Measurements from ENCODE around the gene C1orf53.
"Not testable (repeated sequence)": the region's sequence is repeated elsewhere in the genome, so short reads cannot be mapped to it uniquely, and the experiment has no call there.

C1orf53 gene
- 0 to 0.18 (median 0.05) reads per million in 4 experiments for total RNA-seq

GRCh38 chr1:197902454-197903195 is at the start of gene C1orf53:
TSS of gene C1orf53 (plus strand) at chr1:197902630. CDS start at chr1:197902650, 20 bp downstream.
- DNase-seq: peak; percentile 43

GRCh38 chr1:197855751-197856150 is 46.7 kb upstream of the C1orf53 start:
- not testable (repeated sequence) for DNase-seq

GRCh38 chr1:197857477-197857876 is 45.0 kb upstream of the C1orf53 start:
- DNase-seq: no peak

- no peak for DNase-seq
Observed at GRCh38 chr1:197859024-197859423, 43.4 kb upstream of the C1orf53 start.

GRCh38 chr1:197862221-197862620 is 40.2 kb upstream of the C1orf53 start:
- DNase-seq: no peak

- DNase-seq: no peak
Observed at GRCh38 chr1:197862671-197863070, 39.8 kb upstream of the C1orf53 start.

- no peak for DNase-seq
Observed at GRCh38 chr1:197865809-197866208, 36.6 kb upstream of the C1orf53 start.

- no peak for DNase-seq
Observed at GRCh38 chr1:197868751-197869489, 33.5 kb upstream of the C1orf53 start.

- no peak for DNase-seq
Observed at GRCh38 chr1:197869490-197870077, 32.8 kb upstream of the C1orf53 start.

GRCh38 chr1:197876894-197877293 is 25.5 kb upstream of the C1orf53 start:
- DNase-seq: no peak

- not testable (repeated sequence) for DNase-seq
Observed at GRCh38 chr1:197880385-197880784, 22.0 kb upstream of the C1orf53 start.

GRCh38 chr1:197882241-197882640 is 20.2 kb upstream of the C1orf53 start:
- not testable (repeated sequence) for DNase-seq

- DNase-seq: no peak
Observed at GRCh38 chr1:197884173-197884572, 18.3 kb upstream of the C1orf53 start.

- no peak for DNase-seq
Observed at GRCh38 chr1:197890936-197891335, 11.5 kb upstream of the C1orf53 start.

GRCh38 chr1:197892684-197893083 is 9.7 kb upstream of the C1orf53 start:
- no peak for DNase-seq

- no peak for DNase-seq
Observed at GRCh38 chr1:197896301-197896700, 6.1 kb upstream of the C1orf53 start.

GRCh38 chr1:197899037-197899436 is 3.4 kb upstream of the C1orf53 start:
- no peak for DNase-seq

- no peak for DNase-seq
Observed at GRCh38 chr1:197902131-197902453, 338 bp upstream of the C1orf53 start.

- DNase-seq: no peak
Observed at GRCh38 chr1:197903196-197903514, 725 bp downstream of the C1orf53 start.

GRCh38 chr1:197904126-197904787 is 1.8 kb downstream of the C1orf53 start:
- DNase-seq: no peak

- DNase-seq: no peak
Observed at GRCh38 chr1:197905699-197906351, 3.4 kb downstream of the C1orf53 start.

- DNase-seq: no peak
Observed at GRCh38 chr1:197907846-197908616, 5.6 kb downstream of the C1orf53 start.
